C4-2B (cell line): ENCODE measurements around the gene SLC25A29.

Source experiments
- ZFX ChIP-seq: fragments of 450-650 bp; IDR thresholded peaks from 2 replicates; pipeline ENCODE4 v1.6.1; 2017
- TF ChIP-seq, protein P1 (sequence below): fragments of 450-650 bp; conservative IDR thresholded peaks from 2 replicates; pipeline ENCODE4 v1.5.1; 2017; ENCODE audit warnings: mild to moderate bottlenecking

- TF ChIP-seq, protein P1, sequence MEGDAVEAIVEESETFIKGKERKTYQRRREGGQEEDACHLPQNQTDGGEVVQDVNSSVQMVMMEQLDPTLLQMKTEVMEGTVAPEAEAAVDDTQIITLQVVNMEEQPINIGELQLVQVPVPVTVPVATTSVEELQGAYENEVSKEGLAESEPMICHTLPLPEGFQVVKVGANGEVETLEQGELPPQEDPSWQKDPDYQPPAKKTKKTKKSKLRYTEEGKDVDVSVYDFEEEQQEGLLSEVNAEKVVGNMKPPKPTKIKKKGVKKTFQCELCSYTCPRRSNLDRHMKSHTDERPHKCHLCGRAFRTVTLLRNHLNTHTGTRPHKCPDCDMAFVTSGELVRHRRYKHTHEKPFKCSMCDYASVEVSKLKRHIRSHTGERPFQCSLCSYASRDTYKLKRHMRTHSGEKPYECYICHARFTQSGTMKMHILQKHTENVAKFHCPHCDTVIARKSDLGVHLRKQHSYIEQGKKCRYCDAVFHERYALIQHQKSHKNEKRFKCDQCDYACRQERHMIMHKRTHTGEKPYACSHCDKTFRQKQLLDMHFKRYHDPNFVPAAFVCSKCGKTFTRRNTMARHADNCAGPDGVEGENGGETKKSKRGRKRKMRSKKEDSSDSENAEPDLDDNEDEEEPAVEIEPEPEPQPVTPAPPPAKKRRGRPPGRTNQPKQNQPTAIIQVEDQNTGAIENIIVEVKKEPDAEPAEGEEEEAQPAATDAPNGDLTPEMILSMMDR = no peak
- TF ChIP-seq ZFX = no peak
Measured at GRCh38 chr14:100304825-100305323, 1.4 kb downstream of the SLC25A29 start.
